ENCODE measurements around the gene FZD1. TPM values are rescaled to one million over a fixed set of nuclear protein-coding genes. Genes with fewer than 3 reads are reported as not detected.

The FZD1 gene
- total RNA-seq = 4.4 and 20.8 TPM in 2 replicates

DNA sequence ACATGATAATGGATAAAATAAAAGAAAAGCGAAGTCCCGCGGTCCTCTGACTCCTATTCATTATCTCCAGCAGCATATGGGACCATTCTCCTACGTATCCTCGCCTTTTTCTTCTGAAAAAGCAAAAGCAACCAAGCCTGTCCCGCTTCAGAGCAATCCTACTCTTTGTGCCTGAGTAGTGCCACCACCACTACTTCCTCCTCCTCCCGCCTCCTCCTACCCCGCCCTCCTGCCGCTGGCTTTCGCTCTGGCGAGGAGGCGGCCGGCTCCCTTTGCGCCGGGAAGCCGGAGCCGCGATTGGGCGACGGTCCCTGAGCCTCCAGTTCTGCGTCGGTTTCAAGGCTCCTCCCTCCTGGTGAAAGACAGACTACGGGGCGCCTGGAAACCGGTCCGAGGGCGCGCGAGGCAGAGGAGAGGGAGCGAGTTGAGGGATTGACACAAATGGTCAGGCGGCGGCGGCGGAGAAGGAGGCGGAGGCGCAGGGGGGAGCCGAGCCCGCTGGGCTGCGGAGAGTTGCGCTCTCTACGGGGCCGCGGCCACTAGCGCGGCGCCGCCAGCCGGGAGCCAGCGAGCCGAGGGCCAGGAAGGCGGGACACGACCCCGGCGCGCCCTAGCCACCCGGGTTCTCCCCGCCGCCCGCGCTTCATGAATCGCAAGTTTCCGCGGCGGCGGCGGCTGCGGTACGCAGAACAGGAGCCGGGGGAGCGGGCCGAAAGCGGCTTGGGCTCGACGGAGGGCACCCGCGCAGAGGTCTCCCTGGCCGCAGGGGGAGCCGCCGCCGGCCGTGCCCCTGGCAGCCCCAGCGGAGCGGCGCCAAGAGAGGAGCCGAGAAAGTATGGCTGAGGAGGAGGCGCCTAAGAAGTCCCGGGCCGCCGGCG lies at the start of gene FZD1:
Gene FZD1, plus strand, starts transcription at position 388 of the 878 bp plus-strand sequence. Its CDS starts 448 bp downstream, at position 836.

Data from placental pericyte (primary cell).